ENCODE results near the gene SLC15A3. TPM values are rescaled to one million over a fixed set of nuclear protein-coding genes. Genes with fewer than 3 reads are reported as not detected.

The SLC15A3 gene
- total RNA-seq, 4 donors from 2014 or later, result 32.2 to 94.4 (median 64.8) TPM

- H3K9me3 ChIP-seq, result no peaks in the 10 kb centered on the region
- H3K4me3 ChIP-seq, result no peak overlapping the region
- peaks cover 0 to 11% of the 10 kb centered on the region in 2 donors for H3K27me3 ChIP-seq
- WGBS, 2 donors, result 91 to 93% methylated on average over 11 of the region's 11 CpGs
- TF ChIP-seq POLR2A (IDR thresholded peaks at IDR 0.05) (no peak), EP300 (IDR thresholded peaks at IDR 0.05) (no peak)
- TF ChIP-seq, protein P1, sequence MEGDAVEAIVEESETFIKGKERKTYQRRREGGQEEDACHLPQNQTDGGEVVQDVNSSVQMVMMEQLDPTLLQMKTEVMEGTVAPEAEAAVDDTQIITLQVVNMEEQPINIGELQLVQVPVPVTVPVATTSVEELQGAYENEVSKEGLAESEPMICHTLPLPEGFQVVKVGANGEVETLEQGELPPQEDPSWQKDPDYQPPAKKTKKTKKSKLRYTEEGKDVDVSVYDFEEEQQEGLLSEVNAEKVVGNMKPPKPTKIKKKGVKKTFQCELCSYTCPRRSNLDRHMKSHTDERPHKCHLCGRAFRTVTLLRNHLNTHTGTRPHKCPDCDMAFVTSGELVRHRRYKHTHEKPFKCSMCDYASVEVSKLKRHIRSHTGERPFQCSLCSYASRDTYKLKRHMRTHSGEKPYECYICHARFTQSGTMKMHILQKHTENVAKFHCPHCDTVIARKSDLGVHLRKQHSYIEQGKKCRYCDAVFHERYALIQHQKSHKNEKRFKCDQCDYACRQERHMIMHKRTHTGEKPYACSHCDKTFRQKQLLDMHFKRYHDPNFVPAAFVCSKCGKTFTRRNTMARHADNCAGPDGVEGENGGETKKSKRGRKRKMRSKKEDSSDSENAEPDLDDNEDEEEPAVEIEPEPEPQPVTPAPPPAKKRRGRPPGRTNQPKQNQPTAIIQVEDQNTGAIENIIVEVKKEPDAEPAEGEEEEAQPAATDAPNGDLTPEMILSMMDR (IDR thresholded peaks at IDR 0.05), result no peak
- DNase-seq (ENCODE audit: low spot score in 2 of 2), result no peak
- no peak overlapping the region for H3K27ac ChIP-seq
- H3K36me3 ChIP-seq, result peaks cover 0 to 51% (median 29%) of the 10 kb centered on the region in 3 donors
- H3K4me1 ChIP-seq, result peaks cover 0 to 68% (median 39%) of the 10 kb centered on the region in 4 donors
Observed at GRCh38 chr11:60921259-60921658, 30.7 kb downstream of the SLC15A3 start.

DNA sequence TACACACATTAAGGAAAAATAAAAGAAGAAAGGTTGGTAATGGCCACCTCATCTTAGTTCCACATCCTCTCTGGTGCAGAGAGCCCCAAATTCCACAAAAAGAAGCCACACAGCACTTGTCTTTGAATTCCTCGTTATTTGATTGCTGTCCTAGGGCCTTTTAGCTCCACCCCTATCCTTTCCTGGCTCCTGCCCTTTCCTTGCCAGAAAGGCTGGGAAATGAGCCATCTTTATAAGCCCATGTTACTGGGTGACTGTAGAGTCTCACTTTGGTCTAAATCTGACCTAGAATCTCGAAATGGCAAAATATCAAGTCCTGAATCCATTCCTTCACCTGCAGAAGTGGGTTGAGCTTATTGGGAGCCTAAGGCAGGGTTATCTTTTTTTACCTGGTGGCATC is 32.0 kb downstream of the SLC15A3 start:
- H3K36me3 ChIP-seq, result peaks cover 0 to 51% (median 29%) of the 10 kb centered on the region in 3 donors
- peaks cover 0 to 69% (median 41%) of the 10 kb centered on the region in 4 donors for H3K4me1 ChIP-seq
- H3K9me3 ChIP-seq, result no peaks in the 10 kb centered on the region
- no peak for DNase-seq (ENCODE audit: low spot score in 2 of 2)
- H3K27me3 ChIP-seq, result peaks cover 0 to 6% of the 10 kb centered on the region in 2 donors
- TF ChIP-seq, protein P1 (IDR thresholded peaks at IDR 0.05), result no peak
- TF ChIP-seq POLR2A (IDR thresholded peaks at IDR 0.05) (no peak), EP300 (IDR thresholded peaks at IDR 0.05) (no peak)
- H3K27ac ChIP-seq, result no peak overlapping the region
- 55 to 62% methylated on average over 2 of the region's 2 CpGs for WGBS, 2 donors
- H3K4me3 ChIP-seq, result no peak overlapping the region

GRCh38 chr11:60919320-60919719 is 32.7 kb downstream of the SLC15A3 start:
- 81 to 96% methylated on average over 1 of the region's 1 CpG for WGBS, 2 donors
- no peak for TF ChIP-seq EP300 (IDR thresholded peaks at IDR 0.05)
- no peak for TF ChIP-seq POLR2A (IDR thresholded peaks at IDR 0.05)
- TF ChIP-seq, protein P1 (IDR thresholded peaks at IDR 0.05), result no peak
- no peaks in the 10 kb centered on the region for H3K27me3 ChIP-seq
- no peak overlapping the region for H3K27ac ChIP-seq
- no peak for DNase-seq (ENCODE audit: low spot score in 2 of 2)
- H3K4me3 ChIP-seq, result no peak overlapping the region
- H3K4me1 ChIP-seq, result peaks cover 0 to 64% (median 37%) of the 10 kb centered on the region in 4 donors
- peaks cover 0 to 51% (median 29%) of the 10 kb centered on the region in 3 donors for H3K36me3 ChIP-seq
- H3K9me3 ChIP-seq, result no peaks in the 10 kb centered on the region

DNA sequence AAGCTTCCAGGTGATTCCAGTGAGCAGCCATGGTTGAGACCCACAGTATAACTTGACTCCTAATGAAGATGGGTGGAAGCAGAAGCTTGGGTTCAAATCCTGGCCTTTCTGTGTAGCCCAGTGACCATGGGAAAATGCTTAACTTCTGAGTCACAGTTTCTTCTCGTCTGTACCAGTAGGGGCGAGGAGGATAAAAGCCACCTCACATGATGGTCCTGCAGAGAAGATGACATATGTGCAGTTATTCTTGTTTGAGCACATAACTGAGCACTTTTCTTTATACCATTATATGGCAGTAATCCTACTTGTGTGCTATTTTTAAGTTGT is 33.1 kb downstream of the SLC15A3 start:
- DNase-seq (ENCODE audit: low spot score in 2 of 2), result no peak
- no peaks in the 10 kb centered on the region for H3K27me3 ChIP-seq
- peaks cover 0 to 51% (median 29%) of the 10 kb centered on the region in 3 donors for H3K36me3 ChIP-seq
- no peaks in the 10 kb centered on the region for H3K9me3 ChIP-seq
- no peak overlapping the region for H3K27ac ChIP-seq
- WGBS, 2 donors, result 38 to 45% methylated on average over 2 of the region's 2 CpGs
- TF ChIP-seq POLR2A (IDR thresholded peaks at IDR 0.05), result no peak
- peaks cover 0 to 60% (median 33%) of the 10 kb centered on the region in 4 donors for H3K4me1 ChIP-seq
- no peak overlapping the region for H3K4me3 ChIP-seq

GRCh38 chr11:60918251-60918938 is 33.6 kb downstream of the SLC15A3 start:
- 84 to 87% methylated on average over 4 of the region's 4 CpGs for WGBS, 2 donors
- Histone ChIP-seq H3K9me3 (no peaks in the 10 kb centered on the region), H3K27ac (no peak overlapping the region), H3K4me3 (no peak overlapping the region), H3K27me3 (no peaks in the 10 kb centered on the region), H3K36me3 (peaks cover 0 to 46% (median 29%) of the 10 kb centered on the region in 3 donors), H3K4me1 (peaks cover 0 to 59% (median 30%) of the 10 kb centered on the region in 4 donors)
- TF ChIP-seq, protein P1 (IDR thresholded peaks at IDR 0.05), result no peak
- TF ChIP-seq POLR2A (IDR thresholded peaks at IDR 0.05) (no peak), EP300 (IDR thresholded peaks at IDR 0.05) (no peak)
- DNase-seq (ENCODE audit: low spot score in 2 of 2), result no peak
